ENCODE measurements around the gene PAEP. TPM values are rescaled to one million over a fixed set of nuclear protein-coding genes. Genes with fewer than 3 reads are reported as not detected.

Gene PAEP
- total RNA-seq, 3 donors from 2014 or later (not counting 1 experiment from before 2014, with no cell fraction given), result not detected

- Histone ChIP-seq H3K36me3 (ENCODE audit: control insufficient read depth, insufficient read depth, low read length) (no peaks in the 10 kb centered on the region), H3K27me3 (ENCODE audit: control insufficient read depth, insufficient read depth, low read length) (no peaks in the 10 kb centered on the region), H3K4me3 (ENCODE audit: low read length) (no peak overlapping the region), H3K9me3 (ENCODE audit: control insufficient read depth, insufficient read depth, low read length) (no peaks in the 10 kb centered on the region), H3K4me1 (ENCODE audit: control insufficient read depth, insufficient read depth, low read length) (no peaks in the 10 kb centered on the region), H3K27ac (ENCODE audit: low read length) (no peak overlapping the region)
- DNase-seq, result no peak
- ATAC-seq, result no peak
- WGBS (ENCODE audit: insufficient coverage), result 32% methylated on average over 2 of the region's 2 CpGs
- Mint-ChIP-seq H3K4me3 (no peak overlapping the region), H3K9me3 (no peaks in the 10 kb centered on the region), H3K36me3 (no peaks in the 10 kb centered on the region), H3K27me3 (ENCODE audit: low read depth in 2 of 2) (peaks cover 0 to 3% of the 10 kb centered on the region in 2 donors), H3K4me1 (no peaks in the 10 kb centered on the region), H3K27ac (no peak overlapping the region)
- no peak for TF ChIP-seq CTCF (IDR thresholded peaks at IDR 0.05)
- intact Hi-C loops (cut with micrococcal nuclease), result no loop called here
Measured at GRCh38 chr9:135579356-135579755, 17.8 kb downstream of the PAEP start.

DNA sequence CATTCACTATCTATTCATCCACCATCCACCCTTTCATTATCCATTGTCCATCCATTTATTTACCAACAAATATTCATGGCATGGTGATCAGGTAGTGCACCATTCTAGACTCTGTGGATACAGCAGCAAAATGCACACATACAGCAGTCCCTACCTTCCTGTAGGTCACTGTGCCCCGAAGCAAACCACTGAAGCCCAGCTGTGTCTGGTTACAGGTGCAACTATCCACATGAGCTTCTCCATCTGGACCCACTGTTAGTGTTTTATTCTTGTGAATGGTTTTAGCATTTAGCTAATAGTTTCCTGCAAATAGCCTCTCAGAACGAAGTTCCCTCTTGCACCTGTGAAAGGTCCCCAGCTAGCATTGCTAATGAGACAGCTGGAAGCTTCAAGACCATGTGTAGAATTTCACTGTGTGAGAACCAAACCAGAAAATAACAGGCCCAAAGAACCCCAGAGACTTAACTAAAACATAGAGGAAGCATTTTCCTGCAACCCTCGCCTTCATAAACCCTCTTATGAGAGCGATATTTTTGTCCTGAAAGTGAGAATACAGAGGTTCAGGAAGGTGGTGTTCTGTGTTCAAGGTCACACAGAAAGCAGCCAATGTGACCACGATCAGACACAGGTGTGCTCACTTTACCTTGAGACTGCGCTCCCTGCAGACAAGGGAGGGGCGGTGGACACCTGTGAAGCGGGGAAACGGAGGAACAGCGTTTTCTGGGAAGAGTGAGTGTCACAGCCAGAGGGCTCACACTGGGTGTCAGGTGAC, 18.5 kb downstream of the PAEP start:
- intact Hi-C loops (cut with micrococcal nuclease), result no loop called here

DNA sequence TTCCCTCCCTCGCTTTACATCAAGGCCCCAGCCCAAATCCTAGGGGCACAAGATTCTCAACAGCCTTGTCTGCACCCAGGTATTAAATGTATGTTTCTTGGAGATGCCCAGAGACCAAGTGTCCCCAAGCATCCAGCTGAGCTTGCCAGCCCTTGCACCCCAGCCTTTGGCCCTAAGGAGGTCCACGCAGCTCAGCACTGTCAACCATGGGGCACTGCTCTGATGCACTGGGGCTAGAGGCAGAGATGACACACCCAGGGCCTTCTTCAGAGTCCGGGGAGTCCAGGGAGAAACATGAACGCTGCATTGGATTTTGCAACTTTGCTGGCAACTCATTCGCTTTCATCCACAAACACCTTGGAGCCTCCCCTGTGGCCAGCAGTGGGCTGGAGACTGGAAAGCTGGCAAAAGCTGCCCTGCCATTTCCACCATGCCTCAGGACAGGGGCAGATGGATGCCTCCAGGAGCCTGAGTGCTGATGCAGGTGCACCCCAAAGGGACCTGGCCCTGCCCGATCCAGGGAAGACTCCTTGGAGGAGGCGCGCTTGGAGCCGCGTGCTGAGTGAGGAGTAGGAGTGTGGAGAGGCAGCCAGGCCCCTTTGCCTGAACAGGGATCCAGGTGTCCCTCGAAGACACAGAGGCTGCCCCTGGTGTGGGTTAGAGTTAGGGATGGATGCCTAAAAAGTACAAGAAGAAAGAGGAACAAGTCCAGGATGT, 19.3 kb downstream of the PAEP start:
- DNase-seq, result no peak
- no peak for TF ChIP-seq CTCF (IDR thresholded peaks at IDR 0.05)
- WGBS (ENCODE audit: insufficient coverage), result 91% methylated on average over 11 of the region's 11 CpGs
- no peaks in the 10 kb centered on the region for H3K9me3 ChIP-seq (ENCODE audit: control insufficient read depth, insufficient read depth, low read length)
- Mint-ChIP-seq H3K9me3 (no peaks in the 10 kb centered on the region), H3K27me3 (ENCODE audit: low read depth in 2 of 2) (peaks cover 0 to 3% of the 10 kb centered on the region in 2 donors), H3K27ac (no peak overlapping the region), H3K4me1 (no peaks in the 10 kb centered on the region), H3K36me3 (no peaks in the 10 kb centered on the region), H3K4me3 (no peak overlapping the region)
- H3K27me3 ChIP-seq (ENCODE audit: control insufficient read depth, insufficient read depth, low read length), result no peaks in the 10 kb centered on the region
- no peaks in the 10 kb centered on the region for H3K4me1 ChIP-seq (ENCODE audit: control insufficient read depth, insufficient read depth, low read length)
- intact Hi-C loops (cut with micrococcal nuclease), result no loop called here
- no peak overlapping the region for H3K27ac ChIP-seq (ENCODE audit: low read length)
- ATAC-seq, result no peak
- H3K4me3 ChIP-seq (ENCODE audit: low read length), result no peak overlapping the region
- no peaks in the 10 kb centered on the region for H3K36me3 ChIP-seq (ENCODE audit: control insufficient read depth, insufficient read depth, low read length)

More for the DNA sequence above, 18.5 kb downstream of the PAEP start:
- 69% methylated on average over 10 of the region's 10 CpGs for WGBS (ENCODE audit: insufficient coverage)
- peaks cover 0 to 3% of the 10 kb centered on the region in 2 donors for H3K27me3 Mint-ChIP-seq (ENCODE audit: low read depth in 2 of 2)
- H3K36me3 Mint-ChIP-seq, result no peaks in the 10 kb centered on the region
- DNase-seq, result no peak
- Histone ChIP-seq H3K27ac (ENCODE audit: low read length) (no peak overlapping the region), H3K4me1 (ENCODE audit: control insufficient read depth, insufficient read depth, low read length) (no peaks in the 10 kb centered on the region), H3K36me3 (ENCODE audit: control insufficient read depth, insufficient read depth, low read length) (no peaks in the 10 kb centered on the region), H3K27me3 (ENCODE audit: control insufficient read depth, insufficient read depth, low read length) (no peaks in the 10 kb centered on the region), H3K9me3 (ENCODE audit: control insufficient read depth, insufficient read depth, low read length) (no peaks in the 10 kb centered on the region), H3K4me3 (ENCODE audit: low read length) (no peak overlapping the region)
- no peak overlapping the region for H3K4me3 Mint-ChIP-seq
- H3K27ac Mint-ChIP-seq, result no peak overlapping the region
- H3K4me1 Mint-ChIP-seq, result no peaks in the 10 kb centered on the region
- H3K9me3 Mint-ChIP-seq, result no peaks in the 10 kb centered on the region
- TF ChIP-seq CTCF (IDR thresholded peaks at IDR 0.05), result no peak
- no peak for ATAC-seq

Measured in natural killer cell (primary cell).